GM23338 (cell line): ENCODE results near the gene FUCA1. TPM values are rescaled to one million over a fixed set of nuclear protein-coding genes. Genes with fewer than 3 reads are reported as not detected.
A peak's percentile ranks its signal among the peaks of the same experiment; 100 is the strongest.

Experiments used
- ATAC-seq: fragments of 200-7000 bp; cut with Tn5 transposase; 3 replicates; pipeline ENCODE4 v1.9.1; 2020
- DNase-seq: peaks from one replicate; pipeline ENCODE4 v3.0.0-alpha.2; 2015; ENCODE audit warnings: low spot score
- H2AFZ ChIP-seq: fragments of 200-600 bp; sonication (generic); 2 replicates; pipeline ENCODE4 v1.8.0; 2016; ENCODE audit warnings: antibody characterized with exemption, mild to moderate bottlenecking, moderate library complexity
- H3F3A ChIP-seq: fragments of 200-600 bp; sonication (generic); replicated peaks from 2 replicates; pipeline ENCODE4 v1.8.0; 2017; ENCODE audit warnings: antibody characterized with exemption, mixed run types, low read depth
- H3K27ac ChIP-seq: fragments of 200-600 bp; sonication (generic); 2 replicates; pipeline ENCODE4 v1.6.1; 2016; ENCODE audit warnings: low read depth
- H3K27me3 ChIP-seq: fragments of 200-600 bp; sonication (generic); 2 replicates; pipeline ENCODE4 v1.8.0; 2016; ENCODE audit warnings: mild to moderate bottlenecking, mixed run types, moderate library complexity; ENCODE audit not compliant: insufficient read depth
- H3K36me3 ChIP-seq: fragments of 200-600 bp; sonication (generic); 2 replicates; pipeline ENCODE4 v1.8.0; 2016; ENCODE audit warnings: mild to moderate bottlenecking; ENCODE audit not compliant: insufficient read depth
- H3K4me1 ChIP-seq: fragments of 200-600 bp; sonication (generic); 2 replicates; pipeline ENCODE4 v1.8.0; 2016; ENCODE audit warnings: mild to moderate bottlenecking, moderate library complexity; ENCODE audit not compliant: insufficient read depth
- H3K4me2 ChIP-seq: fragments of 200-600 bp; sonication (generic); 2 replicates; pipeline ENCODE4 v1.7.1; 2017; ENCODE audit warnings: mixed run types
- H3K4me3 ChIP-seq: fragments of 200-600 bp; sonication (generic); 2 replicates; pipeline ENCODE4 v1.6.1; 2016; ENCODE audit warnings: mixed run types
- H3K79me2 ChIP-seq: fragments of 200-600 bp; sonication (generic); replicated peaks from 2 replicates; pipeline ENCODE4 v1.8.0; 2017; ENCODE audit warnings: mild to moderate bottlenecking; ENCODE audit not compliant: insufficient read depth
- H3K9me2 ChIP-seq: fragments of 200-600 bp; sonication (generic); 2 replicates; pipeline ENCODE4 v1.8.0; 2017; ENCODE audit not compliant: insufficient read depth
- H4K20me1 ChIP-seq: fragments of 200-600 bp; sonication (generic); replicated peaks from 2 replicates; pipeline ENCODE4 v1.8.0; 2017; ENCODE audit warnings: mild to moderate bottlenecking; ENCODE audit not compliant: insufficient read depth
- H3K27ac Mint-ChIP-seq: 2 replicates; pipeline ENCODE4 v1.8.0; 2020; ENCODE audit warnings: inconsistent platforms, mild to moderate bottlenecking, moderate library complexity, mixed read lengths
- H3K27me3 Mint-ChIP-seq: 3 replicates; pipeline ENCODE4 v1.8.0; 2022; ENCODE audit warnings: low read depth, mild to moderate bottlenecking, moderate library complexity, mixed read lengths, inconsistent platforms; ENCODE audit not compliant: insufficient read depth, poor library complexity
- H3K36me3 Mint-ChIP-seq: 3 replicates; pipeline ENCODE4 v1.8.0; 2021; ENCODE audit warnings: low read depth, mild to moderate bottlenecking, inconsistent platforms, moderate library complexity, mixed read lengths
- H3K4me1 Mint-ChIP-seq: 3 replicates; pipeline ENCODE4 v1.8.0; 2020; ENCODE audit warnings: mild to moderate bottlenecking, inconsistent platforms, mixed read lengths
- H3K4me3 Mint-ChIP-seq: 3 replicates; pipeline ENCODE4 v1.8.0; 2021; ENCODE audit warnings: moderate library complexity, mild to moderate bottlenecking, inconsistent platforms, mixed read lengths
- H3K9me3 Mint-ChIP-seq: 3 replicates; pipeline ENCODE4 v1.8.0; 2020; ENCODE audit warnings: moderate library complexity, mild to moderate bottlenecking, inconsistent platforms, mixed read lengths
- CREB1 ChIP-seq: fragments of 250-450 bp; sonication (Bioruptor Pico); IDR thresholded peaks from 2 replicates; pipeline ENCODE4 v1.5.0; 2020; ENCODE audit warnings: low read depth, mild to moderate bottlenecking, moderate library complexity
- ETS1 ChIP-seq: IDR thresholded peaks from 2 replicates; pipeline ENCODE4 v1.6.1; 2016; ENCODE audit warnings: antibody characterized with exemption
- EZH2 ChIP-seq: fragments of 200-600 bp; sonication (generic); IDR thresholded peaks from one replicate; pipeline ENCODE4 v1.8.0; 2017; ENCODE audit warnings: antibody characterized with exemption, mild to moderate bottlenecking, low read depth; ENCODE audit not compliant: unreplicated experiment
- EZH2phosphoT487 ChIP-seq: fragments of 200-600 bp; sonication (generic); IDR thresholded peaks from one replicate; pipeline ENCODE4 v1.8.1; 2018; ENCODE audit warnings: antibody characterized with exemption; ENCODE audit not compliant: unreplicated experiment
- JUNB ChIP-seq: IDR thresholded peaks from one replicate; pipeline ENCODE4 v1.6.1; 2016; ENCODE audit warnings: antibody characterized with exemption; ENCODE audit not compliant: unreplicated experiment
- NANOG ChIP-seq: IDR thresholded peaks from 2 replicates; pipeline ENCODE4 v1.6.1; 2016; ENCODE audit warnings: antibody characterized with exemption, borderline replicate concordance
- POLR2AphosphoS5 ChIP-seq: IDR thresholded peaks from 2 replicates; pipeline ENCODE4 v1.6.1; 2016; ENCODE audit warnings: antibody characterized with exemption, low read depth
- REST ChIP-seq: IDR thresholded peaks from one replicate; pipeline ENCODE4 v1.6.1; 2018; ENCODE audit warnings: antibody characterized with exemption; ENCODE audit not compliant: unreplicated experiment
- STAT1 ChIP-seq: IDR thresholded peaks from one replicate; pipeline ENCODE4 v1.6.1; 2016; ENCODE audit warnings: antibody characterized with exemption; ENCODE audit not compliant: unreplicated experiment
- ZNF114 ChIP-seq: fragments of 250-450 bp; sonication (Bioruptor Pico); IDR thresholded peaks from 2 replicates; pipeline ENCODE4 v1.5.0; 2020; ENCODE audit warnings: mild to moderate bottlenecking, moderate library complexity
- ZNF331 ChIP-seq: fragments of 250-450 bp; sonication (Bioruptor Pico); IDR thresholded peaks from 2 replicates; pipeline ENCODE4 v1.5.0; 2020; ENCODE audit warnings: low read depth, mild to moderate bottlenecking, moderate library complexity
- polyA plus RNA-seq: library from polyadenylated mRNA; unstranded; fragments of >200 nt; fragmentation: Nextera tagmentation; extraction: Ambion mirVana; gene quantifications from 2 replicates; pipeline ENCODE4 v1.2.1, GENCODE V29; 2016
- total RNA-seq: library from RNA; depleted of rRNA; stranded (reverse); fragments of >200 nt; shearing (Covaris generic); gene quantifications from 2 replicates; pipeline ENCODE4 v1.2.3, GENCODE V29; 2014
- TF ChIP-seq, protein P1 (sequence below): fragments of 250-450 bp; sonication (Bioruptor Pico); IDR thresholded peaks from 2 replicates; pipeline ENCODE4 v1.5.0; 2020; ENCODE audit warnings: mild to moderate bottlenecking, moderate library complexity
- TF ChIP-seq, protein P2 (sequence below), 2 experiments: fragments of 200-600 bp in 1 of 2; sonication (generic) in 1 of 2; conservative IDR thresholded peaks; 2 replicates each; pipeline versions ENCODE4 v1.5.1 to v1.6.1; 2016 to 2017; ENCODE audit warnings: antibody characterized with exemption in 2 of 2, low read depth in 2 of 2, mild to moderate bottlenecking in 2 of 2, moderate library complexity in 1 of 2

The FUCA1 gene
- total and polyA plus RNA-seq, 2 experiments from 2014 or later = 4.4 to 8.5 TPM

GRCh38 chr1:23824711-23825075 lies 43.4 kb downstream of the FUCA1 start:
- peak overlapping the region; percentile 93 for H3K4me3 Mint-ChIP-seq
- H3K4me3 ChIP-seq = peak overlapping the region; percentile 98

More at GRCh38 chr1:23824711-23825075, 43.4 kb downstream of the FUCA1 start:
- no peaks in the 10 kb centered on the region; the same call in 2 of the 3 replicates for H3K9me3 Mint-ChIP-seq
- peak overlapping the region; percentile 92 for H3K27ac Mint-ChIP-seq
- no peaks in the 10 kb centered on the region for H4K20me1 ChIP-seq
- peaks cover 14% of the 10 kb centered on the region for H3K27me3 Mint-ChIP-seq
- no peaks in the 10 kb centered on the region for H3K36me3 ChIP-seq
- TF ChIP-seq NANOG (no peak), REST (no peak), CREB1 (CRISPR knock-in tag) (no peak), ETS1 (no peak), ZNF114 (CRISPR knock-in tag) (no peak), EZH2 (no peak), ZNF331 (CRISPR knock-in tag) (no peak), STAT1 (no peak), EZH2phosphoT487 (no peak), JUNB (no peak), POLR2AphosphoS5 (no peak)
- TF ChIP-seq, protein P1, sequence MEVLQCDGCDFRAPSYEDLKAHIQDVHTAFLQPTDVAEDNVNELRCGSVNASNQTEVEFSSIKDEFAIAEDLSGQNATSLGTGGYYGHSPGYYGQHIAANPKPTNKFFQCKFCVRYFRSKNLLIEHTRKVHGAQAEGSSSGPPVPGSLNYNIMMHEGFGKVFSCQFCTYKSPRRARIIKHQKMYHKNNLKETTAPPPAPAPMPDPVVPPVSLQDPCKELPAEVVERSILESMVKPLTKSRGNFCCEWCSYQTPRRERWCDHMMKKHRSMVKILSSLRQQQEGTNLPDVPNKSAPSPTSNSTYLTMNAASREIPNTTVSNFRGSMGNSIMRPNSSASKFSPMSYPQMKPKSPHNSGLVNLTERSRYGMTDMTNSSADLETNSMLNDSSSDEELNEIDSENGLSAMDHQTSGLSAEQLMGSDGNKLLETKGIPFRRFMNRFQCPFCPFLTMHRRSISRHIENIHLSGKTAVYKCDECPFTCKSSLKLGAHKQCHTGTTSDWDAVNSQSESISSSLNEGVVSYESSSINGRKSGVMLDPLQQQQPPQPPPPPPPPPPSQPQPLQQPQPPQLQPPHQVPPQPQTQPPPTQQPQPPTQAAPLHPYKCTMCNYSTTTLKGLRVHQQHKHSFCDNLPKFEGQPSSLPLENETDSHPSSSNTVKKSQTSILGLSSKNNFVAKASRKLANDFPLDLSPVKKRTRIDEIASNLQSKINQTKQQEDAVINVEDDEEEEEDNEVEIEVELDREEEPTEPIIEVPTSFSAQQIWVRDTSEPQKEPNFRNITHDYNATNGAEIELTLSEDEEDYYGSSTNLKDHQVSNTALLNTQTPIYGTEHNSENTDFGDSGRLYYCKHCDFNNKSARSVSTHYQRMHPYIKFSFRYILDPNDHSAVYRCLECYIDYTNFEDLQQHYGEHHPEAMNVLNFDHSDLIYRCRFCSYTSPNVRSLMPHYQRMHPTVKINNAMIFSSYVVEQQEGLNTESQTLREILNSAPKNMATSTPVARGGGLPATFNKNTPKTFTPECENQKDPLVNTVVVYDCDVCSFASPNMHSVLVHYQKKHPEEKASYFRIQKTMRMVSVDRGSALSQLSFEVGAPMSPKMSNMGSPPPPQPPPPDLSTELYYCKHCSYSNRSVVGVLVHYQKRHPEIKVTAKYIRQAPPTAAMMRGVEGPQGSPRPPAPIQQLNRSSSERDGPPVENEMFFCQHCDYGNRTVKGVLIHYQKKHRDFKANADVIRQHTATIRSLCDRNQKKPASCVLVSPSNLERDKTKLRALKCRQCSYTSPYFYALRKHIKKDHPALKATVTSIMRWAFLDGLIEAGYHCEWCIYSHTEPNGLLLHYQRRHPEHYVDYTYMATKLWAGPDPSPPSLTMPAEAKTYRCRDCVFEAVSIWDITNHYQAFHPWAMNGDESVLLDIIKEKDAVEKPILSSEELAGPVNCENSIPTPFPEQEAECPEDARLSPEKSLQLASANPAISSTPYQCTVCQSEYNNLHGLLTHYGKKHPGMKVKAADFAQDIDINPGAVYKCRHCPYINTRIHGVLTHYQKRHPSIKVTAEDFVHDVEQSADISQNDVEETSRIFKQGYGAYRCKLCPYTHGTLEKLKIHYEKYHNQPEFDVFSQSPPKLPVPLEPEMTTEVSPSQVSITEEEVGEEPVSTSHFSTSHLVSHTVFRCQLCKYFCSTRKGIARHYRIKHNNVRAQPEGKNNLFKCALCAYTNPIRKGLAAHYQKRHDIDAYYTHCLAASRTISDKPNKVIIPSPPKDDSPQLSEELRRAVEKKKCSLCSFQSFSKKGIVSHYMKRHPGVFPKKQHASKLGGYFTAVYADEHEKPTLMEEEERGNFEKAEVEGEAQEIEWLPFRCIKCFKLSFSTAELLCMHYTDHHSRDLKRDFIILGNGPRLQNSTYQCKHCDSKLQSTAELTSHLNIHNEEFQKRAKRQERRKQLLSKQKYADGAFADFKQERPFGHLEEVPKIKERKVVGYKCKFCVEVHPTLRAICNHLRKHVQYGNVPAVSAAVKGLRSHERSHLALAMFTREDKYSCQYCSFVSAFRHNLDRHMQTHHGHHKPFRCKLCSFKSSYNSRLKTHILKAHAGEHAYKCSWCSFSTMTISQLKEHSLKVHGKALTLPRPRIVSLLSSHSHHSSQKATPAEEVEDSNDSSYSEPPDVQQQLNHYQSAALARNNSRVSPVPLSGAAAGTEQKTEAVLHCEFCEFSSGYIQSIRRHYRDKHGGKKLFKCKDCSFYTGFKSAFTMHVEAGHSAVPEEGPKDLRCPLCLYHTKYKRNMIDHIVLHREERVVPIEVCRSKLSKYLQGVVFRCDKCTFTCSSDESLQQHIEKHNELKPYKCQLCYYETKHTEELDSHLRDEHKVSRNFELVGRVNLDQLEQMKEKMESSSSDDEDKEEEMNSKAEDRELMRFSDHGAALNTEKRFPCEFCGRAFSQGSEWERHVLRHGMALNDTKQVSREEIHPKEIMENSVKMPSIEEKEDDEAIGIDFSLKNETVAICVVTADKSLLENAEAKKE = no peak
- TF ChIP-seq, protein P2, sequence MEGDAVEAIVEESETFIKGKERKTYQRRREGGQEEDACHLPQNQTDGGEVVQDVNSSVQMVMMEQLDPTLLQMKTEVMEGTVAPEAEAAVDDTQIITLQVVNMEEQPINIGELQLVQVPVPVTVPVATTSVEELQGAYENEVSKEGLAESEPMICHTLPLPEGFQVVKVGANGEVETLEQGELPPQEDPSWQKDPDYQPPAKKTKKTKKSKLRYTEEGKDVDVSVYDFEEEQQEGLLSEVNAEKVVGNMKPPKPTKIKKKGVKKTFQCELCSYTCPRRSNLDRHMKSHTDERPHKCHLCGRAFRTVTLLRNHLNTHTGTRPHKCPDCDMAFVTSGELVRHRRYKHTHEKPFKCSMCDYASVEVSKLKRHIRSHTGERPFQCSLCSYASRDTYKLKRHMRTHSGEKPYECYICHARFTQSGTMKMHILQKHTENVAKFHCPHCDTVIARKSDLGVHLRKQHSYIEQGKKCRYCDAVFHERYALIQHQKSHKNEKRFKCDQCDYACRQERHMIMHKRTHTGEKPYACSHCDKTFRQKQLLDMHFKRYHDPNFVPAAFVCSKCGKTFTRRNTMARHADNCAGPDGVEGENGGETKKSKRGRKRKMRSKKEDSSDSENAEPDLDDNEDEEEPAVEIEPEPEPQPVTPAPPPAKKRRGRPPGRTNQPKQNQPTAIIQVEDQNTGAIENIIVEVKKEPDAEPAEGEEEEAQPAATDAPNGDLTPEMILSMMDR (conservative IDR thresholded peaks at IDR 0.05; ENCODE audit: low read depth in 2 of 2) = no peak
- no peaks in the 10 kb centered on the region; the same call in 1 of the 2 replicates for H3K79me2 ChIP-seq
- ATAC-seq (peak; percentile 19), DNase-seq (peak; percentile 53)
- H3K4me1 Mint-ChIP-seq = peaks cover 3% of the 10 kb centered on the region; the same call in 2 of the 3 replicates
- 0 out of 2 replicates have a peak, but pooled peaks cover 6% of the 10 kb centered on the region for H3F3A ChIP-seq
- H3K36me3 Mint-ChIP-seq = no peaks in the 10 kb centered on the region
- H2AFZ ChIP-seq = peak overlapping the region; percentile 96
- peak overlapping the region; percentile 89 for H3K4me2 ChIP-seq
- H3K27ac ChIP-seq = peak overlapping the region; percentile 97
- H3K27me3 ChIP-seq = no peaks in the 10 kb centered on the region
- H3K4me1 ChIP-seq = peaks cover 7% of the 10 kb centered on the region
- H3K9me2 ChIP-seq = no peaks in the 10 kb centered on the region
